Esophagus muscularis mucosa (tissue), 4 donors: ENCODE data around the gene SAMD10.
"Not testable (repeated sequence)": the region's sequence is repeated elsewhere in the genome, so short reads cannot be mapped to it uniquely, and the experiment has no call there.

Experiments
- CTCF ChIP-seq, 3 experiments: fragments of 200-600 bp in 2 of 3; fragments of 450-650 bp in 1 of 3; sonication (generic) in 2 of 3; IDR thresholded peaks; one replicate each; pipeline ENCODE4 v1.5.1; 2017 to 2019; ENCODE audit warnings: antibody characterized with exemption in 3 of 3, mild to moderate bottlenecking in 2 of 3, moderate library complexity in 1 of 3
- EP300 ChIP-seq: sonication (generic); formaldehyde crosslinking; IDR thresholded peaks from one replicate; pipeline ENCODE4 v1.6.1; 2017; ENCODE audit warnings: antibody characterized with exemption
- POLR2A ChIP-seq: fragments of 450-650 bp; IDR thresholded peaks from one replicate; pipeline ENCODE4 v1.6.1; 2017; ENCODE audit warnings: antibody characterized with exemption, moderate library complexity, mild to moderate bottlenecking, low read depth

GRCh38 chr20:63976511-63976910 is 2.9 kb downstream of the SAMD10 start:
- not testable (repeated sequence) for TF ChIP-seq CTCF (IDR thresholded peaks at IDR 0.05); EP300; POLR2A
